Urinary bladder (tissue), 4 donors: Measurements from ENCODE around the gene GDAP1L1. TPM values are rescaled to one million over a fixed set of nuclear protein-coding genes. Genes with fewer than 3 reads are reported as not detected.

Source experiments
- DNase-seq: peaks from one replicate; pipeline ENCODE4 v3.0.0-alpha.2; 2015; ENCODE audit errors: extremely low spot score
- H3K27ac ChIP-seq: one replicate; pipeline ENCODE4 v1.5.1; 2013; ENCODE audit warnings: low read depth, mild to moderate bottlenecking, moderate library complexity
- H3K36me3 ChIP-seq: one replicate; pipeline ENCODE4 v1.6.1; 2013; ENCODE audit warnings: mild to moderate bottlenecking, moderate library complexity; ENCODE audit not compliant: insufficient read depth
- H3K4me1 ChIP-seq: one replicate; pipeline ENCODE4 v1.6.1; 2013; ENCODE audit warnings: mild to moderate bottlenecking, moderate library complexity; ENCODE audit not compliant: insufficient read depth
- H3K4me3 ChIP-seq: one replicate; pipeline ENCODE4 v1.5.1; 2013; ENCODE audit warnings: low read depth, low read length
- WGBS: extraction: QIAGEN DNeasy Blood & Tissue Kit; methylation state at CpG from one replicate; pipeline ENCODE4 v1.1.7; 2013; 5-methylcytosine and 5-hydroxymethylcytosine counted together
- polyA plus RNA-seq: library from polyadenylated mRNA; stranded (reverse); fragments of 200-250 nt; gene quantifications from one replicate; pipeline ENCODE4 v1.2.3, GENCODE V29; 2013
- total RNA-seq: library from RNA; depleted of rRNA; stranded (reverse); fragments of >200 nt; gene quantifications from one replicate; pipeline ENCODE4 v1.2.3, GENCODE V29; 2014
- donor health status: healthy with polysubstance abuse.
- donor health status: healthy.

Gene GDAP1L1
- total and polyA plus RNA-seq, 2 donors: 0.29 to 0.90 TPM

- H3K36me3 ChIP-seq: no peaks in the 10 kb centered on the region
- no peak for DNase-seq
- 64% methylated on average over 4 of the region's 4 CpGs for WGBS
- no peak overlapping the region for H3K4me3 ChIP-seq
- no peak overlapping the region for H3K27ac ChIP-seq
- H3K4me1 ChIP-seq: peaks cover 3% of the 10 kb centered on the region
These were observed 4.2 kb downstream of the GDAP1L1 start for GRCh38 chr20:44251284-44251683.

- WGBS: 71% methylated on average over 3 of the region's 3 CpGs
- DNase-seq: no peak
These were observed 6.4 kb downstream of the GDAP1L1 start for GRCh38 chr20:44253528-44253927.

GRCh38 chr20:44254073-44254472 is 7.0 kb downstream of the GDAP1L1 start:
- no peaks in the 10 kb centered on the region for H3K4me1 ChIP-seq
- no peak for DNase-seq
- H3K4me3 ChIP-seq: no peak overlapping the region
- WGBS: 77% methylated on average over 8 of the region's 8 CpGs
- H3K36me3 ChIP-seq: no peaks in the 10 kb centered on the region
- no peak overlapping the region for H3K27ac ChIP-seq

More at GRCh38 chr20:44253528-44253927, 6.4 kb downstream of the GDAP1L1 start:
- no peak overlapping the region for H3K27ac ChIP-seq
- H3K4me1 ChIP-seq: no peaks in the 10 kb centered on the region
- no peak overlapping the region for H3K4me3 ChIP-seq
- H3K36me3 ChIP-seq: no peaks in the 10 kb centered on the region

- H3K4me3 ChIP-seq: no peak overlapping the region
- DNase-seq: no peak
- H3K4me1 ChIP-seq: no peaks in the 10 kb centered on the region
- WGBS: 91% methylated on average over 1 of the region's 1 CpG
- H3K36me3 ChIP-seq: no peaks in the 10 kb centered on the region
- H3K27ac ChIP-seq: no peak overlapping the region
These were observed 8.8 kb downstream of the GDAP1L1 start for GRCh38 chr20:44255942-44256341.

GRCh38 chr20:44256961-44257360 is 9.9 kb downstream of the GDAP1L1 start:
- H3K4me3 ChIP-seq: no peak overlapping the region
- no peak for DNase-seq
- H3K27ac ChIP-seq: no peak overlapping the region
- H3K36me3 ChIP-seq: no peaks in the 10 kb centered on the region
- WGBS: 91% methylated on average over 21 of the region's 21 CpGs
- no peaks in the 10 kb centered on the region for H3K4me1 ChIP-seq

GRCh38 chr20:44258226-44258890 is 11.2 kb downstream of the GDAP1L1 start:
- no peak for DNase-seq
- WGBS: 88% methylated on average over 28 of the region's 28 CpGs
- Histone ChIP-seq H3K27ac (no peak overlapping the region), H3K4me1 (no peaks in the 10 kb centered on the region), H3K4me3 (no peak overlapping the region), H3K36me3 (no peaks in the 10 kb centered on the region)

GRCh38 chr20:44264287-44264686 is 17.2 kb downstream of the GDAP1L1 start:
- Histone ChIP-seq H3K4me3 (no peak overlapping the region), H3K36me3 (no peaks in the 10 kb centered on the region), H3K4me1 (no peaks in the 10 kb centered on the region), H3K27ac (no peak overlapping the region)
- 58% methylated on average over 5 of the region's 5 CpGs for WGBS
- DNase-seq: no peak

- H3K4me3 ChIP-seq: no peak overlapping the region
- WGBS: 90% methylated on average over 5 of the region's 5 CpGs
- no peak for DNase-seq
- no peak overlapping the region for H3K27ac ChIP-seq
- no peaks in the 10 kb centered on the region for H3K4me1 ChIP-seq
- H3K36me3 ChIP-seq: no peaks in the 10 kb centered on the region
These were observed 21.7 kb downstream of the GDAP1L1 start for GRCh38 chr20:44268802-44269201.

- Histone ChIP-seq H3K4me3 (no peak overlapping the region), H3K27ac (no peak overlapping the region), H3K4me1 (no peaks in the 10 kb centered on the region), H3K36me3 (no peaks in the 10 kb centered on the region)
- no peak for DNase-seq
- WGBS: 56% methylated on average over 14 of the region's 14 CpGs
These were observed 25.0 kb downstream of the GDAP1L1 start for GRCh38 chr20:44271915-44272663.

- WGBS: 90% methylated on average over 10 of the region's 10 CpGs
- no peaks in the 10 kb centered on the region for H3K4me1 ChIP-seq
- no peak overlapping the region for H3K4me3 ChIP-seq
- no peak for DNase-seq
- no peaks in the 10 kb centered on the region for H3K36me3 ChIP-seq
- no peak overlapping the region for H3K27ac ChIP-seq
These were observed 26.4 kb downstream of the GDAP1L1 start for GRCh38 chr20:44273231-44274215.

GRCh38 chr20:44274303-44275017 is 27.4 kb downstream of the GDAP1L1 start:
- 83% methylated on average over 11 of the region's 11 CpGs for WGBS

GRCh38 chr20:44279228-44279627 is 32.1 kb downstream of the GDAP1L1 start:
- Histone ChIP-seq H3K27ac (no peak overlapping the region), H3K4me1 (no peaks in the 10 kb centered on the region), H3K36me3 (no peaks in the 10 kb centered on the region), H3K4me3 (no peak overlapping the region)
- no peak for DNase-seq
- 85% methylated on average over 11 of the region's 11 CpGs for WGBS

More at GRCh38 chr20:44274303-44275017, 27.4 kb downstream of the GDAP1L1 start:
- no peak overlapping the region for H3K27ac ChIP-seq
- H3K4me1 ChIP-seq: no peaks in the 10 kb centered on the region
- DNase-seq: no peak
- H3K36me3 ChIP-seq: no peaks in the 10 kb centered on the region
- no peak overlapping the region for H3K4me3 ChIP-seq

GRCh38 chr20:44280387-44280786 is 33.3 kb downstream of the GDAP1L1 start:
- H3K27ac ChIP-seq: no peak overlapping the region
- no peak for DNase-seq
- no peak overlapping the region for H3K4me3 ChIP-seq
- H3K4me1 ChIP-seq: no peaks in the 10 kb centered on the region
- H3K36me3 ChIP-seq: no peaks in the 10 kb centered on the region
- 98% methylated on average over 2 of the region's 2 CpGs for WGBS
